ENCODE measurements around the gene THAP12.

- TF ChIP-seq GATA2 (IDR thresholded peaks at IDR 0.05; ENCODE audit: low read depth, low read length), result no peak
- no peak for TF ChIP-seq GATA3 (IDR thresholded peaks at IDR 0.05; ENCODE audit: low read depth, low read length)
Observed at GRCh38 chr11:76380977-76381719, at the start of gene THAP12, which contains the start of gene GVQW3.

All from SH-SY5Y (cell line).